ENCODE measurements around the gene SLC25A41. TPM values are rescaled to one million over a fixed set of nuclear protein-coding genes. Genes with fewer than 3 reads are reported as not detected.

Gene SLC25A41
- total and polyA plus RNA-seq, 2 of the 8 experiments (the other 6 are each of a cell fraction or from before 2014, with no cell fraction given): 0.50 TPM; not detected in 1

DNA sequence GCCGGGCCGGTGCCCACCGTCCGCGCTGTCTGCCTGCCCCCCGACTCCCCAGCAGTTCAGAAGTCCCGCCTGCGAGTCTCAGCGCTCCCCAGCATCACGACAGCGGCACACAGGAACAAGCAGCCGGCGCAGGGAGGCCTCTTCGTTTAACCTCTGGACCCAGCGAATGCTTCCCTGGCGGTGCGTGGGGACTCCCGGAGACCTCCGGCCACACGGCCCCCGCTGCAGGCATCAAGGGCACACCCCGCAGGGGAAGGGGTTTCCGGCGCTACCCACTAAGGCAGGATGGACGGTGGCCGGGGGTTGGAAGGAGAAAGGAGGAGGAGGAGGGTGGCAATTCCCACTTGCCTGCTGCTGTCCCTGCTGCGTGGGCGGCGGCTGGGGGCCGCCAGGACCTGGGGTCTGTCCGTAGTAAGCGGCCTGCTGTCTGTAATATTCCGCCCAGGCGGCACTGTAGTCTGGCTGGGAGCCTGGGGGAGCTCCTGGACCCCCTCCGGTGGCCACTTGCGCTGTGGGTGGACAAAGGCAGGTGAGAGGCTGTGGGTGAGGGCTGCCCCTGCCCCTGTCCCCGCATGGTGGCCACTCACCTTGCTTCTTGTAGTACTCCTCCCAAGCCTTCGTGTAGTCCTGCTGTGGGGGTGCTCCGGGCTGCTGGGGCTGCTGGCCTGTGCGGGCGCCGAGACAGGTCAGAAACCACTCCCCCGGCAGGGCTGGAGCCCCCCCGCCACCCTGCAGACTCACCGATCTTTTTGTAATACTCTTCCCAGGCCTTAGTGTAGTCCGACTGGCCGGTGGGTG, 18.6 kb downstream of the SLC25A41 start:
- peaks cover 0 to 27% of the 10 kb centered on the region in 2 experiments; a peak in 2 of 4 replicates for H3K79me2 ChIP-seq (ENCODE audit: control insufficient read depth in 1 of 2, insufficient read depth in 2 of 2, low read length in 2 of 2)
- H3K56ac ChIP-seq (replicated peaks; ENCODE audit: insufficient read length, low read depth, low read length): no peak overlapping the region
- no peak overlapping the region for H2AFZ ChIP-seq (ENCODE audit: low read length)
- FAIRE-seq (no peak), DNase-seq (ENCODE audit: low read depth in 1 of 2, low spot score in 2 of 2) (no peak)
- no peak overlapping the region for H4K91ac ChIP-seq (replicated peaks; ENCODE audit: insufficient read length, low read length)
- no peak overlapping the region for H3K4ac ChIP-seq (replicated peaks; ENCODE audit: insufficient read length, low read depth, low read length)
- ChIA-PET CTCF (ENCODE audit: partially characterized antibody) (interaction anchor here (1.4 kb wide), 1 partner anchor 196 kb away, joined by 3 read pairs; no protein-coding TSS in a partner anchor), POLR2A (ENCODE audit: partially characterized antibody) (interaction anchor here (0.6 to 1.6 kb wide), 5 partner anchors 9 to 21 kb away, joined by 3 to 5 read pairs (median 4); partner anchors contain the start of gene KHSRP)
- no peak overlapping the region for H3K18ac ChIP-seq (ENCODE audit: extremely low read depth, low read length)
- no peak overlapping the region for H3K23ac ChIP-seq (ENCODE audit: insufficient read length)
- H3K4me2 ChIP-seq (ENCODE audit: insufficient read depth in 1 of 2, low read depth in 2 of 2, low read length in 2 of 2): no peak overlapping the region
- no peaks in the 10 kb centered on the region for H3K27me3 ChIP-seq (replicated peaks in 1 of 4; ENCODE audit: control insufficient read depth in 3 of 4, extremely low read depth in 1 of 4, insufficient read depth in 3 of 4, low read length in 3 of 4)
- no peaks in the 10 kb centered on the region for H3K9me3 ChIP-seq (ENCODE audit: insufficient read depth in 2 of 2, low read depth in 1 of 2, low read length in 1 of 2)
- H2BK5ac ChIP-seq (ENCODE audit: low read depth, low read length): no peak overlapping the region
- H3K4me3 ChIP-seq (ENCODE audit: extremely low read depth in 1 of 4, insufficient read depth in 2 of 4, low read depth in 3 of 4, low read length in 4 of 4): no peak overlapping the region
- TF ChIP-seq SIRT6 (IDR thresholded peaks at IDR 0.05; ENCODE audit: low read length) (no peak), NANOG (IDR thresholded peaks at IDR 0.05; ENCODE audit: insufficient read depth, low read depth, low read length, poor library complexity, severe bottlenecking) (no peak), CHD2 (IDR thresholded peaks at IDR 0.05; ENCODE audit: low read length) (no peak), CHD1 (IDR thresholded peaks at IDR 0.05; ENCODE audit: low read depth, low read length) (no peak), MAFK (IDR thresholded peaks at IDR 0.05; ENCODE audit: low read depth, low read length) (no peak), SP1 (IDR thresholded peaks at IDR 0.05; ENCODE audit: low read depth, low read length) (no peak)
- TF ChIP-seq, protein P1, sequence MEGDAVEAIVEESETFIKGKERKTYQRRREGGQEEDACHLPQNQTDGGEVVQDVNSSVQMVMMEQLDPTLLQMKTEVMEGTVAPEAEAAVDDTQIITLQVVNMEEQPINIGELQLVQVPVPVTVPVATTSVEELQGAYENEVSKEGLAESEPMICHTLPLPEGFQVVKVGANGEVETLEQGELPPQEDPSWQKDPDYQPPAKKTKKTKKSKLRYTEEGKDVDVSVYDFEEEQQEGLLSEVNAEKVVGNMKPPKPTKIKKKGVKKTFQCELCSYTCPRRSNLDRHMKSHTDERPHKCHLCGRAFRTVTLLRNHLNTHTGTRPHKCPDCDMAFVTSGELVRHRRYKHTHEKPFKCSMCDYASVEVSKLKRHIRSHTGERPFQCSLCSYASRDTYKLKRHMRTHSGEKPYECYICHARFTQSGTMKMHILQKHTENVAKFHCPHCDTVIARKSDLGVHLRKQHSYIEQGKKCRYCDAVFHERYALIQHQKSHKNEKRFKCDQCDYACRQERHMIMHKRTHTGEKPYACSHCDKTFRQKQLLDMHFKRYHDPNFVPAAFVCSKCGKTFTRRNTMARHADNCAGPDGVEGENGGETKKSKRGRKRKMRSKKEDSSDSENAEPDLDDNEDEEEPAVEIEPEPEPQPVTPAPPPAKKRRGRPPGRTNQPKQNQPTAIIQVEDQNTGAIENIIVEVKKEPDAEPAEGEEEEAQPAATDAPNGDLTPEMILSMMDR (IDR thresholded peaks at IDR 0.05; ENCODE audit: control extremely low read depth in 1 of 3, insufficient read depth in 1 of 3, low read depth in 1 of 3, low read length in 3 of 3): no peak
- TF ChIP-seq, protein P2, sequence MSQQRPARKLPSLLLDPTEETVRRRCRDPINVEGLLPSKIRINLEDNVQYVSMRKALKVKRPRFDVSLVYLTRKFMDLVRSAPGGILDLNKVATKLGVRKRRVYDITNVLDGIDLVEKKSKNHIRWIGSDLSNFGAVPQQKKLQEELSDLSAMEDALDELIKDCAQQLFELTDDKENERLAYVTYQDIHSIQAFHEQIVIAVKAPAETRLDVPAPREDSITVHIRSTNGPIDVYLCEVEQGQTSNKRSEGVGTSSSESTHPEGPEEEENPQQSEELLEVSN (IDR thresholded peaks at IDR 0.05): no peak
- WGBS, 2 experiments (ENCODE audit: extremely low coverage in 1 of 2, insufficient coverage in 1 of 2, insufficient read length in 1 of 2, insufficient replicate concordance in 2 of 2, low coverage in 1 of 2, low lambda C conversion rate in 2 of 2, missing lambda C conversion rate in 1 of 2): 91% methylated on average over 44 of the region's 47 CpGs; no CpG with 5 or more reads in 1 of the 2 experiments
- no peaks in the 10 kb centered on the region for H3K23me2 ChIP-seq (ENCODE audit: low read depth, low read length)
- no peak overlapping the region for H2BK12ac ChIP-seq (ENCODE audit: low read depth, low read length)
- H3K9ac ChIP-seq (replicated peaks in 1 of 4; ENCODE audit: extremely low read depth in 1 of 4, low read depth in 3 of 4, low read length in 3 of 4): no peak overlapping the region
- peaks cover 16 to 41% of the 10 kb centered on the region in 2 experiments for H4K20me1 ChIP-seq (replicated peaks in 1 of 2; ENCODE audit: control insufficient read depth in 1 of 2, insufficient read depth in 2 of 2, low read length in 2 of 2)
- peaks cover 36 to 67% (median 55%) of the 10 kb centered on the region in 4 experiments for H3K36me3 ChIP-seq (ENCODE audit: control insufficient read depth in 2 of 4, insufficient read depth in 4 of 4, low read length in 3 of 4)
- H3K14ac ChIP-seq (ENCODE audit: insufficient read length): no peak overlapping the region
- H2BK120ac ChIP-seq (replicated peaks; ENCODE audit: low read depth, low read length): no peak overlapping the region
- no peak overlapping the region for H4K5ac ChIP-seq (ENCODE audit: insufficient read length, low read depth, low read length)
- peaks cover 14% of the 10 kb centered on the region for H3K79me1 ChIP-seq (ENCODE audit: low read depth, low read length)
- no peak overlapping the region for H2AK5ac ChIP-seq (ENCODE audit: low read depth, low read length)
- H2BK20ac ChIP-seq (ENCODE audit: low read length): no peak overlapping the region
- H4K8ac ChIP-seq (ENCODE audit: extremely low read depth, insufficient read depth, low read length): no peak overlapping the region; the same call in 1 of the 2 replicates
- H2BK15ac ChIP-seq (ENCODE audit: low read length): no peak overlapping the region
- no peak overlapping the region for H3K27ac ChIP-seq (ENCODE audit: low read depth, low read length)
- H3K4me1 ChIP-seq (replicated peaks in 1 of 4; ENCODE audit: control insufficient read depth in 3 of 4, insufficient read depth in 4 of 4, low read length in 3 of 4): peaks cover 0 to 12% (median 6%) of the 10 kb centered on the region in 4 experiments; a peak in 6 of 7 replicates

All from H1 (cell line).